HG03469 (cell line): ENCODE results near the gene LRRC7.
A peak's percentile ranks its signal among the peaks of the same experiment; 100 is the strongest.

Experiments used
- ATAC-seq: cut with Tn5 transposase; IDR thresholded peaks from one replicate; pipeline ENCODE4 v1.9.1; 2021; ENCODE audit warnings: mild to moderate bottlenecking, moderate library complexity, moderate number of reproducible peaks; ENCODE audit not compliant: unreplicated experiment

The LRRC7 gene

GRCh38 chr1:69567652-69568420 is at the start of gene LRRC7:
Gene LRRC7, plus strand, starts transcription at chr1:69567922. Its CDS starts 718 bp downstream, at chr1:69568640.
- ATAC-seq, result peak; percentile 5

- ATAC-seq, result no peak
Measured at GRCh38 chr1:69519006-69519405, 48.7 kb upstream of the LRRC7 start.

GRCh38 chr1:69520326-69520725 is 47.4 kb upstream of the LRRC7 start:
- no peak for ATAC-seq

- ATAC-seq, result no peak
Measured at GRCh38 chr1:69523032-69523431, 44.7 kb upstream of the LRRC7 start.

GRCh38 chr1:69523461-69523860 is 44.3 kb upstream of the LRRC7 start:
- no peak for ATAC-seq

- ATAC-seq, result no peak
Measured at GRCh38 chr1:69524015-69524414, 43.7 kb upstream of the LRRC7 start.

- no peak for ATAC-seq
Measured at GRCh38 chr1:69527273-69527672, 40.4 kb upstream of the LRRC7 start.

- no peak for ATAC-seq
Measured at GRCh38 chr1:69528376-69528775, 39.3 kb upstream of the LRRC7 start.

- no peak for ATAC-seq
Measured at GRCh38 chr1:69533343-69533742, 34.4 kb upstream of the LRRC7 start.

- ATAC-seq, result no peak
Measured at GRCh38 chr1:69534829-69535228, 32.9 kb upstream of the LRRC7 start.

- ATAC-seq, result no peak
Measured at GRCh38 chr1:69535490-69535889, 32.2 kb upstream of the LRRC7 start.

GRCh38 chr1:69540052-69540451 is 27.7 kb upstream of the LRRC7 start:
- no peak for ATAC-seq

- ATAC-seq, result no peak
Measured at GRCh38 chr1:69551476-69552324, 16.0 kb upstream of the LRRC7 start.

GRCh38 chr1:69553726-69554125 is 14.0 kb upstream of the LRRC7 start:
- no peak for ATAC-seq

- ATAC-seq, result no peak
Measured at GRCh38 chr1:69568421-69569174, 876 bp downstream of the LRRC7 start.

GRCh38 chr1:69569175-69569541 is 1.4 kb downstream of the LRRC7 start:
- ATAC-seq, result no peak

GRCh38 chr1:69569576-69570328 is 2.0 kb downstream of the LRRC7 start:
- no peak for ATAC-seq

GRCh38 chr1:69570356-69570755 is 2.6 kb downstream of the LRRC7 start:
- ATAC-seq, result no peak

- ATAC-seq, result no peak
Measured at GRCh38 chr1:69572921-69573320, 5.2 kb downstream of the LRRC7 start.

GRCh38 chr1:69573911-69574310 is 6.2 kb downstream of the LRRC7 start:
- ATAC-seq, result no peak

GRCh38 chr1:69585666-69586065 is 17.9 kb downstream of the LRRC7 start:
- no peak for ATAC-seq
